GM21786 (cell line): ENCODE data around the gene PIEZO2.

Experiments
- ATAC-seq: cut with Tn5 transposase; IDR thresholded peaks from one replicate; pipeline ENCODE4 v1.9.1; 2021; ENCODE audit not compliant: unreplicated experiment

PIEZO2 gene

DNA sequence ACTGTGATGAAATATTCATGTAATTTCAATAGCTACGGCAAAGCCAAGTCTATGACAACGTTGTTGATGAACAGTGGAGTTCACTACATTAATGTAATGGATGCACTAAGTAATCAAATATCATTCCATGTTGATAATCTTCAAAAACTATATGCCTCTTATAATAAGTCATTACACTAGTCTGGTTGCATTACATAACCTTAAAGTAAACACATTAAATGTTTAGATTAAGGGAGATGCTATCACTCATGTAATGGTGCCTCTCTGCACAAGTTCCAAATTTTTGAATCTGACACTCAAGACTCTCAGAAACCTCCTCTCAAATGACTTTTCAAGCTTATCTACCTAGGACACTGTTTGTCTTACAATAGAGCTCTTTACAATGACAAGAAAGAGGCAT, 35.4 kb downstream of the PIEZO2 start:
- no peak for ATAC-seq

DNA sequence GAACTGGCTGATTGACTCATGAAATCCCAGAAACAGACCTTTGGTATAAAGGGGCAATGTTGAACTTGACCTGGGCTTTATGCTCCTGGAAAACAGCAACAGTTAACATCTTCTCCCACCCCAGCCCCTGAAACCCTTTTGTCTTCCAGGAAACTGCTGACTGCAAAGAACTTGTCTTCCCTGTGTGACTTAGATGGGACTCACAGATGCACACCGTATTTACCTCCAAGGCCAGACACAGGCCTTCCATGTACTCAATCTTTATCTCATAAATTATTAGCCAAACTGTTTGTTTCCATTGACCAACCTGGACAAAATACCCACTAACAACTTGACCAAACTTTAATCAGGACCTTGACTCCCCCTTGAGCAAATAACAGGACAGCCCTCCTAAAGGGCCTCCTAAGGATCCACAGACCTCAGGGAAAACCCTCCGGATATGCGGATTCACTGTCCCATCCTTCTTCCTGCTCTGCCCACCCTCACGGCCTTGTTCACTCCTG, 36.3 kb downstream of the PIEZO2 start:
- ATAC-seq = no peak

DNA sequence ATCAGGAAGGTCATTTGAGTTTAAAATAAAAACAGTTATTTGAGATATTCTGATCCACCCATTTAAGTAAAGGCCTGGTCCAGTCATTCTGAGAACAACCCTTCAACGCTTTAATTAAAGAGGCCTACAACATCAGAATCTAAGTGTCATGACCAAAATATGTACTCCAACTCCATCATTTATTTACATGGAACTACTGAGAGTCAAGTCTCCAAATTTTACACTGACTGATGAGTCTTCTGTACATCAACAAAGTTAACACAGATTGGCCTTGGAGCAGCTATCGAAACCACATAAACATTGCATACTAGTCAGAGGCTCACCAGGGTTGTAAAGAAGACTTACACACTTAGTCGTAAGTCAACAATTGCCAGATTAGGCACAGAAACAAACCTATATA, 37.1 kb downstream of the PIEZO2 start:
- ATAC-seq = no peak

DNA sequence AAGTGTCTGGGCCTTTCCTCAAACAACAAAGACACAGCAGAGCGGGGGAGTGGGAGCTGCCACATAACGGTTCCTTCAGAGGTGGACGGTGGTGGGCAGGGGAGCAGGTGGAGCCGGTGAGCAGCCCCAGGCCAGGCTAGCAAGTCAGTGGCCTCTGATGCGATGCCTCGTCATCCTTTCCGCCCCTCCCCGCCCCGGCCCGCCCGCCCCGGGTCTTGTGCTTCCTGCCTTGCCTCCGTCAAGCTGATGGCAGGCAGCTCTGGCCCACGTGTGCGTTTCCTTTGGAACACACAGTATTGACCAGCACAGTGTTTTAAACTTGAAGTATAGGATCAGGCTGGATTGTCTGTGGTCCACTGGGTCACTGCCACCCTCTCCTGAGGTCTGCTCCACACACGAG, 38.9 kb downstream of the PIEZO2 start:
- no peak for ATAC-seq

DNA sequence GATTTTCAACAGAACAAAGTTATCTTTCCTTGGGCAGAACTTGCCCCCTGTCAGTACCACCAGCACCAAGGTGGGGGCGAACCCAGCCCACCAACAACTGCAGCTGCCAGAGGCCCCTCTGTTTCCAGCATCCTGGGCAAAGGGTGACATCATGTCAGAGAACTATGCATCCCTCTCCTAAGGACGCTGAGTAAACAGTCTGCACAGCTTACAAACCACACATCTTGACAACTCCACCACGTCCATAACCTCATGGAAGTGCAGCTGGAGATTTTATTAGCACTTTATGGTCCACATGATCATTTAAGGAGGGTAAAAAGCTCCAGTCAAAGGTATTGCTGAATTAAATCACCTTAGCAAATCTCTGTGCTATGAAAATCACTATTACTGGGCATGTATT, 40.4 kb downstream of the PIEZO2 start:
- no peak for ATAC-seq

DNA sequence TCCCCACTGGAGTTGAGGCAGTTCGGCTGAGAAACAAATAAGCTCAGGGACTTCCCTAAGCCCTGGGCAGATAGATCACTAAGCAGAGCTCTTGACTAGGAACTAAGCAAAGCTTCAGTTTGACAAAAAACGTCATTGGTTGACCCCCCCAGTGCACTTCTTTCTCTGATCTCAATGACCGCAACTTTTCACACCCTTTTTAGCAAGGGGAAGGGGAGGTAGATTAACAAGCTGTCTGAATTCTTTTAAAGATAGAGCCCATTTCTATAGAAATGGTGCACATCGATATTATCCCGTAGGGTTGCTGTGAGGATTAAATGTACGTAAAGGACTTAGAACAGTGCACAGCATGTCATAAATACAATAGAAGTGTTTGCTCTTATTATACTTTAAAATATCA, 42.5 kb downstream of the PIEZO2 start:
- no peak for ATAC-seq

DNA sequence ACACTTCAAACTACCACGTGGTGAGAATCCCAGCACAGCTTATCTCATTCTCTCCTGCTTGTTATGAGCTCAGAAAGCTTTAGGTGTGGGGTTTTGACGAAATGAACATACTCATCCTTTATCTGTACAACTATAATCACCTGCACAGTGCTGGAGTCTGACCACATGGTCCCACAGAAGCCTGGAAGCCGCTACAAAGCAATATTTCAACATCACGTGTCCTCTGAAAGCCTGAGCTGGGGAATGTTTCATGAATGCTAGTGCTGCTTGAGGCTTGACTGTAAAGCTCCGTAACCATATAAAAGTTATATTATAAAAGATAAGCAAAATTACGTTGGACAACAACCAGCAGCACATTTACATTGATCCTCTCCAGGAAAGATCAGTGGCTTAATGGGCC, 43.9 kb downstream of the PIEZO2 start:
- ATAC-seq = no peak

DNA sequence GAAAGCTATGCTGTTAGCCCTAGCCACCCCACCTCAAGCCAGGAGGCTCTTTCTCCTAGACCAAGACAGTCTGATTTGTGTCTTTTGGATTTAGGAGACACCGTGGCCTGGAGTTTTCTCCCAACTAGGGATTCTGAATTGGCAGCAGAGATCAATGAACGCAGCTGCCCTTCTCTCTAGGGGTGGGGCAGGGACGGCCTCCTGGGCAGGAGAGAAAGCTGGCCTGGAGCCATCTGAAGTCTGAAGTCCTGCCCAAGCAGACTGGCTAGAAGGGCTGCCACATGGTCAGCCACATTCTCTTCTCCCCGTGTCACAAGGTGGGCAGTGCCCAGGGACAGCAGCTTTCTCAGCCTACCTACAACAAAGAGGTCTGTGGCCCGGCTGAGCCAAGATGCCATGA, 45.1 kb downstream of the PIEZO2 start:
- ATAC-seq = no peak

DNA sequence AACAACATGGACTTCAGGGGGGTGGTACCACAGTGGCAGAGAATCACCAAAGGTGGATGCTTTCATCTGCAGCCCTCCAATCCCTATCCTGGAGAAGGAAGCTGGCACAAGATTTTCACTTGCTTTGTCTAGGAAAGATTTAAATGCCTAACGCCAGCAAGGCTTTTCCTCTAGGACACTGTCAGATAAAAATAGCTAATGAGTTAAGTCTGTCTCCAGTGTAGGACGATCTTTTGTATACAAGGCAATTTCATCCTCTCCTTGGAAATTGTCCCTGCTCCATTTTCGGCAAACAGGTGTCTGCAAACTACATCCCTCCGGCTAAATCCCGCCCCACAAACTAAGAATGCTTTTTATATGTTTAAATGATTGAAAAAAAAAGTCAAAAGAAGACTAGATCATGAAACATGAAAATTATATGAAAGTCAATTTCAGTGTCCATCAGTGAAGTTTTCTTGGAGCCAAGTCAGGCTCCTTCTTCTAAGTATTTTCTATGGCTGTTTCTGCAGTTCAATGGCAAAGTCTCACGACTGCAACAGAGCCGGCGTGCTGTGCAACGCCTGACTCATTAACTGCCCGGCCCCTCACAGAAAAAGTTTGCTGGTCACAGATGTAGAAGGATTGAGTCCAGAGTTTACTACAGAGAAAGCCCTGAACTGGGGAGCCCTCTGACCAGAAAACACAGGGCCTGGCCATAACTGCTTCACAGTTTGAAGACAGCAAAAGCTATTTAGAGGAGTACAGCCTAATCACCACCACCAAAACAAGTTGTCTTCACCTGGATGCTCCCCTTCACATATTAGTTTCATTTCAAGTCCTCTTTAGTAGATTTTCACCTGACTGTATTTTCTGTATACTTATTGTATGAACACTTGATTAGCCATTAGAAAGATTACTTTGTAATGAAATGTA, 52.3 kb downstream of the PIEZO2 start:
- no peak for ATAC-seq

DNA sequence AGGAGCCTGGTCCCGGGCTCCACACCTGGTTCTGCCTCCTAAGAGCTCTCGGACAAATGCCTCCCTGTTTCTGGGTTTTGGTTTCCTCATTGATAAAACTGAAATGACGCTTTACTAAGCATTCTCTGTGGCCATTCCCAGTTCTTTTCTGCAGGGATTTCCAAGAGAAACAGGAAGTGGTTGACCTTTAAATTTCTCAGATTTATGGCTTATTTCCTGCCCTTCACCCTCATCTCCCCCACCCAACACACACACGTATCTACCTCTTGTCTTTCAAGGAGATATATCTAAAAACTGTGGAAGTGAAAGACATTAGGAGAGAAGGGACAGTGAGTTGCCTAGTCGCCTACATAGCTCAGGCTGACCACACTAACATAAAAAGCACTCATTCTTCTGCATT, 53.0 kb downstream of the PIEZO2 start:
- no peak for ATAC-seq

DNA sequence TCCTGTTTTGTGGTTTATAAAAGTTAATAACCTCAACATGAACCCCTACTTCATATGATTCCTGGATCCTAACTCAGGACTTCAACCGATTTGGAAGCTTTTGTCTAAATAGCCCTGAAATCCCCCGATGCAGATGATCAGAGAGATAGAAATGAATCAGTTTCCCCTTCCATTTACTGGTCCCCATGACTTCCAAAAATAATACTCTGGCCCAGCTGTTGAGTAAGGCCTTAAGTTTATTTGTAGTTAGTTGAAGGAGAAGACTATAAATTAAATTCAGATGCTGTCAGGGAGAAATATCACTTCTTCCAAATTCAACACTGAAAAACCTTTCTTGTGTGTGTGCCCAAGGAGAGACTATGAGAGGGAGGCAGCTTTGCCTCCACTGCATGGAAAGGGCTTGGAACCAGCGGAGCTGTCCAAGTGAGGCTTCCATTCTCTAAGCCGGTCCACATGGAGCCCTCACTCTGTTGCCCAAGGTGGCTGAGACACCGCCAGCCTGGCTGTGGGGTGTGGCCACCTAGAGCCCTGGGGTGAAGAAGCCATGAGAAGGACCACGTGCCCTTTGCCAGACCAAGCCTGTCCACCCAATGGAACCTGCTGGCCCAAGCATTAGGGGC, 53.6 kb downstream of the PIEZO2 start:
- no peak for ATAC-seq

DNA sequence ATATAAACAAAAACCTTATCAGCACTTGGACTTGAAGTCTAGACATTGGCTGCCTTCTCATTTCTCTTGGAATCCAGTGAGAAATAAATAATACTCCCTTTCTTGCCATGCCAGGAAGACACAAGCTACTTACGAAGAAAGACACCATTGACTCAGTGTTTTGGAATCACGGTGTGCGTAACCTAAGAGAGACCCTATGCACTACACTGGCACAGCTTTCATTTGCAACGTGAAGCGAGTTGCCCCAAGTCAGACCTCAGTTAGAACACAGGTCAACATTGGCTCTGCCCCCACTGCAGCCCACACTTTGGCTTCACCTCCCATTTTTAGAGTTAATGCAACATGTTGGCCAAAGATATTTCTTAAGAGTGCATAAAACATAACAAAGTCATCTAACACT, 54.2 kb downstream of the PIEZO2 start:
- ATAC-seq = no peak

DNA sequence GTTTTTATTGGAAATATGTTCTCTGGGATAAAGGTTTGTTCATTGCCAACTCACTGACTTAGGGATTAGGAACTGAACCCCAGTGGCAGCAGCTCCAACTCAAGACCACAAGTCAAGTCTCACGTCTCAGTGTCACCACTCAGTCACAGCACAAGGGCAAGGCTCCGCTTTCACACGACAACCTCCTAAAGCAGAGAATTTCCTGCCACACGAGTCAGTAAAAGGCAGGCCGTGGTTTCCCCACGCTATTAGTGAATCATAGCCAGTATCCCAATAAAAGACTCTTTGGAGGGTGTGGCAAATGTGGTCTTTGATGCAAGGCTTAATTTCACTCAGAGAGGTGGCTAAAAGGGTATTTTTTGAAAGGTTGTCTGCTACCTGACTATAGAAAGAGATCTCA, 57.6 kb downstream of the PIEZO2 start:
- ATAC-seq = no peak

DNA sequence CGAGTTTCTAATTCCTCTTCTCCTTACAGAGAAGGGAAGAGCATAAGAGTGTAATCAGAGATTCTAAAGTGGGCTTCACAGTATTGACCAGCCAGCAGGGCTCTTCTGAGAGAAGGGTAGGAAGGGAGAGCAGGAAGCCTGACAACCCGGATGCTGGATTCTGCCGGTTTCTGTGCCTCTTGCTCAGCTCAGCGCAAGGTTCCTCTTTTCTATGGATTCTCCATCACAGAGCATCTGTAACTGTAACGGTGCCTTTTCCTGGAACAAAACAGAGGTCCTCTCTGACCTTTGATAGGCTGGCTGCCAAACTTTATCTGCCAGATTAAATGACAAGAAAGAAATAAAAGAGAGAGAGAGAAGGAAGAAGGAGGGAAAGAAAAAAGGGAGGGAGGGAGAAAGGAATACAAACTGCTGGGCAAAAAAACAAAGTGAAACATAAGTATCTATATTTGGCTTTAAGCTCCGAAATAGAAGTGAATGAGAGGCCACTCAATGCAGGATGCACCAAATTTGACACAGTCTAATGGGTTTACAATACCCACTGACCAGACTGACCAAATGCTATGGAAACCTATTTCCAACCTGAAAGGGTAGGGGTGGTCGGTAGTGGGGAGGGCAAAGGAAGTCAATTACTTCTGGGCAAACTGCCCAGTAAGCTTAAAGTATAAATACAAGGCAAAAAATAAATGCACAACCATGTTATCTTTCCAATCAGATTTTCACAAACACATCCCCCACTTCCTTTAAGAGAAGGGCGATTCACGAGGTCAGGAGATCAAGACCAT, 59.2 kb downstream of the PIEZO2 start:
- ATAC-seq = no peak

DNA sequence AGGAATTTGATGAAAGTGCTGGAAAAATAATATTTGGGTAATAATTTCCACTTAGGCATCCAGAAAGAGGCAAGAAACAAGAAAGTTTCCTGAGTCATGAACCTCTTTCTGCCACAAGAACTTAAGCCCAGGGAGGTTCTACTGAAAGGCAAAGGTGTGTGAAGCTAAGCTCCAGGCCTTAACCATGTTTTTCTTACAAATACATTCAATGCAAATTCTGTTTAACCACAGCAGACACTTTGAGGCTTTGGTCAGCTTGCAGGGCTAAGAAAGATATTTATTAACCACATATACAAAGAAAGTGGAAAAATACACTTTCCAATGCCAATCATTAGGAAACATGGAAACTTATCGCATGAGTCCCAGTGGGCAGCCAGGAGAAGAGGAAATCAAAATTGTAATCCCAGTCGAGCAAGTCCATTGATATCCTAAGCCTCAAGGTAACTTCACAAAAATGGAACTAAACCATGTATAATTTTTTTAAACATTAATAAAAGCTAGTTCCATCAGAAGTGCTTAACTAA, 68.3 kb downstream of the PIEZO2 start:
- ATAC-seq = no peak

DNA sequence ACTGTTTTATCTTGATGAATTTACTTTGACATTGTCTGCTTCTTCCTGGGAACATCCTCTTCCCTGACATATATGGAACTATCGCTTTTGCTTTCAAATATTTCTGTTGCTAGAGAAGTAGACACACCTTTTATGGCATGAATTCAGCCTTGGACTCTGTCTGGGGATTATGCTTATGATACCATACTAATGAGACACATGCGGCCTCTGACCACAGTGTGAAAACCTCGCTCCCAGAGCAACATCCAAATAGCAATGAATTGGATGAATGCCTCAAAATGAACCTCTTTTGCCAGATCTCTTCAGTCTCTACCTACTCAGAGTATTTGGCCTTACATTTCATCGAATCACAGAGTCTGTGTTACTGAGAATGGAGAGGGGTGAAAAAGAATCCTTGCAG, 70.9 kb downstream of the PIEZO2 start:
- ATAC-seq = no peak

DNA sequence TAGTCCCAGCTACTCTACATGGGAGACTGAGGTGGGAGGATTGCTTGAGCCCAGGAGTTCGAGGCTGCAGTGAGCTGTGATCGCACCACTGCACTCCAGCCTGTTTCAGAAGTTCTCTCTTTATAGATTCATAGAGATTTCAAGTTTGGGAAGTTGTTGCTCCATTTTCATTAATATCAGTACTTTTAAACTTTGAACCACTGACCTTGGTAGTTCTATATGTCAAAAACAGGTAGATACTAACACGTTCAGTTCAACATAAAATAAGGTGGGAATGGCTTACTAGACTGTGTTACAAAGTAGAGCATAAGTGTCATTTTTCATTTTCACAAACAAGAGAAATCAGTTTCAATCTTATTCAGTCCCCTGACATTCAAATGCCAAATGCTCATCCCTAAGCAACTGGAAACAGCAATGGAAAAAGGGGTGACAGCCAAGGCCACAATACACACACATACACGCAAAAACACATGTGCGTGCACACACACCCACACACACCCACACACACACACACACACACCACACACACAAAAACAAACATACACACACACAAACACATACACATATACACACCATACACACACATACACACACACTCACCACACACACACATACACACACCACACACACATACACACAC, 71.7 kb downstream of the PIEZO2 start:
- no peak for ATAC-seq

DNA sequence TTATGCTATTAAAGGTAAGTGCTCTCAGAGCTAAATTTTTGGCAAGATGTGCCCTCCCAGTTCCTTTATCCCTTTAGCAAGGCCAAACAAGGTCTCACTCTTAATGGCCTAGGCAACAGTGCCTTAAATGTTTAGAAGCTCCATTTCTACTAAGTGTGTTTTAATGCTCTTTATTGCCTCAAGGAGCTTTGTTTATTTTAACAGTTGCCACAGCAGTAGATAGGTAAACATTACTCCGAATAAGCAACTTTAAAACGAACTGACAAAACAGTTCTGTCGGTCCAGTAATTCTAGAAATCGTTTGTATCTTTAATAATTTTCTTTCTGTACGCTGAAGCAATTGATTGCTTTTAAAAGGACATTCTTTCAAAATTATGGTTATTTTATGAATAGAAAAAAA, 74.5 kb downstream of the PIEZO2 start:
- no peak for ATAC-seq

DNA sequence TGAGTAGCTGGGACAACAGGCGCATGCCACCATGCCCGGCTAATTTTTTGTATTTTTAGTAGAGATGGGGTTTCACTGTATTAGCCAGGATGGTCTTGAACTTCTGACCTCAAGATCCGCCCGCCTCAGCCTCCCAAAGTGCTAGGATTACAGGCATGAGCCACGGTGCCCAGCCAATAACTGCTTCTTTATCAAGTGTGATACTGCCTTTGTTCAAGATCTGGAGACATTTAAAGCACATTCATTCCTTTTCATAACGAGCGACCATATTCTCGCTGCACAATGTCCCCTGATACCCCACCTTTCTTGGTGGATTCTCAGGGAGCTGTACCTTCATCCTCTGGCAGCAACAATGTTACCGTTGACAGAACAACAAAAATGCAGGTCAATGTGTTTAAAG, 75.4 kb downstream of the PIEZO2 start:
- ATAC-seq = no peak

DNA sequence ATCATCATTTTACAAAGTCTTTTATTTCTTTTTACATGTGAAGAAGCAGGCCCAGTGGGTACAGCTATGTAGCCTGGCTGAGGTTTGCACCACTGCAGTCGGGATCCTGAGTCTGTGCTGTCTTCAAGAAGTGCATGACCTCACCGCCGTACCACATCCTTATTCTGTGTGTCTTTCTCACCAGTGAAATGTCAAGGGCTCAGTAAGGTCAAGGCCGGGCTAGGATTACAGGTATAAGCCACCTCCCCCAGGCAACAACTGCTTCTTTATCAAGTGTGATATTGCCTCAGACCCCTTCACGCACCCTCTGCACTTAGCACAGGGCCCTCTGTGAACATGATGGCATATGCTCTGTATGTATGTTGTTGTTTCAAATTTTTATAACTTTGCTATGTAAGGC, 76.7 kb downstream of the PIEZO2 start:
- no peak for ATAC-seq

DNA sequence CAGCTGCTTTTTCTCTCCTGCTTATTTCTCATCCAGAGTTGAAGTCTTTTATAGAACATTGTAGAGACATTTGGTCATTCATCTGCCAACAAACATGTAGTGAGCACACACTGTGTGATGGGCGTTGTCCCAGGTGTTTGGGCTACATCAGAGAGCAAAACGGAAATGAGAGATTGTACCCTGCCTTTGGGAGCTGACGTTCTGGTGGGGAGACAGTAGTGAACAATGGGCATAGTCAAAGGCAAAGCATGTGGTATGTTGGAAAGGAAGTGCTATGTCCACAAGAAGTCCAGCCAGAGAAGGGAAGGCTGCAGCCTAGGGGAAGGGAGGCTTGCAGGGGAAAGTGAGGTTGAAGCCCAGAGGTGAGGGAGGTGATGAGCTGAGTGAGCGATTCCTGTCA, 78.1 kb downstream of the PIEZO2 start:
- ATAC-seq = no peak
